Vagina (tissue), 2 donors: Measurements from ENCODE around the gene CPA4. TPM values are rescaled to one million over a fixed set of nuclear protein-coding genes. Genes with fewer than 3 reads are reported as not detected.

Experiments used
- DNase-seq, 2 donors: peaks; one replicate each; pipeline ENCODE4 v3.0.0-alpha.2; 2017; ENCODE audit errors: extremely low spot score in 2 of 2
- H3K27ac ChIP-seq: fragments of 200-600 bp; sonication (generic); one replicate; pipeline ENCODE4 v1.5.1; 2019
- H3K27me3 ChIP-seq: fragments of 200-600 bp; sonication (generic); one replicate; pipeline ENCODE4 v1.5.1; 2019
- H3K36me3 ChIP-seq, 2 donors: fragments of 200-600 bp; sonication (generic); one replicate each; pipeline ENCODE4 v1.5.1; 2017 to 2019
- H3K4me1 ChIP-seq: fragments of 200-600 bp; sonication (generic); one replicate; pipeline ENCODE4 v1.5.1; 2019
- H3K4me3 ChIP-seq, 2 donors: fragments of 200-600 bp; sonication (generic); 1 replicate in 1 of 2; 2 replicates in 1 of 2; pipeline ENCODE4 v1.5.1; 2016 to 2019
- H3K9me3 ChIP-seq: fragments of 200-600 bp; sonication (generic); one replicate; pipeline ENCODE4 v1.5.1; 2019
- CTCF ChIP-seq, 3 experiments: fragments of 450-650 bp in 2 of 3; fragments of 200-600 bp in 1 of 3; sonication (generic) in 1 of 3; IDR thresholded peaks; one replicate each; pipeline ENCODE4 v1.5.1; 2017 to 2019; ENCODE audit warnings: antibody characterized with exemption in 3 of 3, mild to moderate bottlenecking in 2 of 3, moderate library complexity in 2 of 3
- POLR2A ChIP-seq, 2 donors: fragments of 450-650 bp; IDR thresholded peaks; one replicate each; pipeline ENCODE4 v1.6.1; 2017; ENCODE audit warnings: antibody characterized with exemption in 2 of 2, mild to moderate bottlenecking in 2 of 2, moderate library complexity in 2 of 2
- POLR2AphosphoS5 ChIP-seq, 2 donors: sonication (generic); formaldehyde crosslinking; IDR thresholded peaks; one replicate each; pipeline ENCODE4 v1.9.0; 2017; ENCODE audit warnings: antibody characterized with exemption in 2 of 2, mild to moderate bottlenecking in 2 of 2, low read depth in 1 of 2; ENCODE audit not compliant: insufficient read depth in 1 of 2
- intact Hi-C: fragments of 100-400 bp; cut with DNase I; formaldehyde crosslinking; loops from one replicate; pipeline ENCODE4 v1.15.1; 2023
- total RNA-seq: library from RNA; depleted of rRNA; stranded (reverse); fragments of >200 nt; gene quantifications from one replicate; pipeline ENCODE4 v1.2.3, GENCODE V29; 2016

Gene CPA4
- total RNA-seq, 1 donor from 2014 or later: 8.8 TPM

GRCh38 chr7:130297628-130298543 is 4.9 kb downstream of the CPA4 start:
- H3K27me3 ChIP-seq: no peaks in the 10 kb centered on the region

GRCh38 chr7:130298544-130299326 is 5.8 kb downstream of the CPA4 start:
- Histone ChIP-seq H3K4me1 (no peaks in the 10 kb centered on the region), H3K9me3 (no peaks in the 10 kb centered on the region), H3K4me3 (no peak overlapping the region), H3K36me3 (no peaks in the 10 kb centered on the region), H3K27me3 (no peaks in the 10 kb centered on the region), H3K27ac (no peak overlapping the region)
- peak in 1 of 2 donors; percentile 23 for TF ChIP-seq POLR2AphosphoS5 (IDR thresholded peaks at IDR 0.05; ENCODE audit: insufficient read depth in 1 of 2, low read depth in 1 of 2)
- TF ChIP-seq POLR2A (IDR thresholded peaks at IDR 0.05): no peak
- DNase-seq: no peak
- intact Hi-C loops: no loop called here

More at GRCh38 chr7:130297628-130298543, 4.9 kb downstream of the CPA4 start:
- no peak for TF ChIP-seq POLR2A (IDR thresholded peaks at IDR 0.05)
- TF ChIP-seq CTCF (IDR thresholded peaks at IDR 0.05): no peak
- TF ChIP-seq POLR2AphosphoS5 (IDR thresholded peaks at IDR 0.05; ENCODE audit: insufficient read depth in 1 of 2, low read depth in 1 of 2): no peak
- DNase-seq: no peak
- Histone ChIP-seq H3K36me3 (no peaks in the 10 kb centered on the region), H3K27ac (no peak overlapping the region), H3K4me1 (peaks cover 8% of the 10 kb centered on the region), H3K9me3 (no peaks in the 10 kb centered on the region), H3K4me3 (no peak overlapping the region)
- intact Hi-C loops: no loop called here

GRCh38 chr7:130299866-130300265 is 6.9 kb downstream of the CPA4 start:
- Histone ChIP-seq H3K9me3 (no peaks in the 10 kb centered on the region), H3K36me3 (no peaks in the 10 kb centered on the region), H3K4me3 (no peak overlapping the region), H3K4me1 (no peaks in the 10 kb centered on the region), H3K27ac (no peak overlapping the region), H3K27me3 (no peaks in the 10 kb centered on the region)
- intact Hi-C loops: no loop called here
- DNase-seq: no peak
- TF ChIP-seq POLR2A (IDR thresholded peaks at IDR 0.05) (no peak), CTCF (IDR thresholded peaks at IDR 0.05) (no peak), POLR2AphosphoS5 (IDR thresholded peaks at IDR 0.05; ENCODE audit: insufficient read depth in 1 of 2, low read depth in 1 of 2) (no peak)

- Histone ChIP-seq H3K27me3 (no peaks in the 10 kb centered on the region), H3K36me3 (no peaks in the 10 kb centered on the region), H3K4me1 (no peaks in the 10 kb centered on the region), H3K27ac (no peak overlapping the region), H3K9me3 (no peaks in the 10 kb centered on the region), H3K4me3 (no peak overlapping the region)
- TF ChIP-seq POLR2AphosphoS5 (IDR thresholded peaks at IDR 0.05; ENCODE audit: insufficient read depth in 1 of 2, low read depth in 1 of 2): no peak
- no peak for TF ChIP-seq CTCF (IDR thresholded peaks at IDR 0.05)
- TF ChIP-seq POLR2A (IDR thresholded peaks at IDR 0.05): no peak
- no peak for DNase-seq
- intact Hi-C loops: no loop called here
These were observed 8.6 kb downstream of the CPA4 start for GRCh38 chr7:130301501-130302020.

GRCh38 chr7:130302649-130303048 is 9.7 kb downstream of the CPA4 start:
- TF ChIP-seq POLR2AphosphoS5 (IDR thresholded peaks at IDR 0.05; ENCODE audit: insufficient read depth in 1 of 2, low read depth in 1 of 2): no peak
- no peak for TF ChIP-seq POLR2A (IDR thresholded peaks at IDR 0.05)
- no peak for TF ChIP-seq CTCF (IDR thresholded peaks at IDR 0.05)
- no peak for DNase-seq
- Histone ChIP-seq H3K4me3 (no peak overlapping the region), H3K27ac (no peak overlapping the region), H3K36me3 (no peaks in the 10 kb centered on the region), H3K27me3 (no peaks in the 10 kb centered on the region), H3K4me1 (no peaks in the 10 kb centered on the region), H3K9me3 (no peaks in the 10 kb centered on the region)
- intact Hi-C loops: no loop called here
